ENCODE measurements around the gene VPS11.
"Not testable (repeated sequence)": the region's sequence is repeated elsewhere in the genome, so short reads cannot be mapped to it uniquely, and the experiment has no call there.

Gene VPS11

DNA sequence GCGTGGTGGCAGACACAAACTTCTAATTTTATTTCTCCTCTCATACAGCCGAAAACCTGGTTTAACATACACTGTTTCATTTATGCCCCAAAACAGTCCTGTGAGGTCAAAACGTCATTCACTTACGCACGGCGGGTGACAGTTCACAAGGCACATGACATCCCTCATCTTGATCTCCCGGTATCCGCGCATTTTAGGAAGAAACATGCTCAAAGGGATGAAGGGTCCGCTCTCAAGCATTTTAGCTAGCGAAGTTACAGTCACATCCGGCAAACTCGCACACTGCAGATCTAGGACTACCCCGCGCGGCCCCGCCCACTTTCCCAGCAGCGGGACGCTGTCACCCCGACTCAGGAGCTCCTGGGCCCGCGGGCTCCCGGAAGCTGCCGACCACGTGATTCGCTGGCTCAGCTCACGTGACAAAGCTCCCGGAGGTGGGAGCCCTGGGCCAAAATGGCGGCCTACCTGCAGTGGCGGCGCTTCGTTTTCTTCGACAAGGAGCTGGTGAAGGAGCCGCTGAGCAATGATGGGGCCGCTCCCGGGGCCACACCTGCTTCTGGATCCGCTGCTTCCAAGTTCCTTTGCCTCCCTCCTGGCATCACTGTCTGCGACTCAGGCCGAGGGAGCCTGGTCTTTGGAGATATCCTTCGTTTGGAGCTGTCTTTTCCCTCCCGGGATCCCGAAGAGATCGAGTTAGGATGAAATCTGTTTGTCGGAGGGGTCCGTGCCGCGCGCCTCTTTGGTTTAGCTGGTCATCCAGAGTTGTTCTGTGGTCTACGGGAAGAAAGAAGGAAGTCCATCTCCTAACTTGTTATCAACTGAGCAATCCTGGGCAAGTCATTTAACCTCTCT is at the start of gene VPS11:
VPS11 (plus strand) TSS at position 448 of the 852 bp plus-strand sequence; CDS start at position 454, 6 bp downstream.
- DNase-seq = peak; percentile 18 to 98 (median 92)

DNA sequence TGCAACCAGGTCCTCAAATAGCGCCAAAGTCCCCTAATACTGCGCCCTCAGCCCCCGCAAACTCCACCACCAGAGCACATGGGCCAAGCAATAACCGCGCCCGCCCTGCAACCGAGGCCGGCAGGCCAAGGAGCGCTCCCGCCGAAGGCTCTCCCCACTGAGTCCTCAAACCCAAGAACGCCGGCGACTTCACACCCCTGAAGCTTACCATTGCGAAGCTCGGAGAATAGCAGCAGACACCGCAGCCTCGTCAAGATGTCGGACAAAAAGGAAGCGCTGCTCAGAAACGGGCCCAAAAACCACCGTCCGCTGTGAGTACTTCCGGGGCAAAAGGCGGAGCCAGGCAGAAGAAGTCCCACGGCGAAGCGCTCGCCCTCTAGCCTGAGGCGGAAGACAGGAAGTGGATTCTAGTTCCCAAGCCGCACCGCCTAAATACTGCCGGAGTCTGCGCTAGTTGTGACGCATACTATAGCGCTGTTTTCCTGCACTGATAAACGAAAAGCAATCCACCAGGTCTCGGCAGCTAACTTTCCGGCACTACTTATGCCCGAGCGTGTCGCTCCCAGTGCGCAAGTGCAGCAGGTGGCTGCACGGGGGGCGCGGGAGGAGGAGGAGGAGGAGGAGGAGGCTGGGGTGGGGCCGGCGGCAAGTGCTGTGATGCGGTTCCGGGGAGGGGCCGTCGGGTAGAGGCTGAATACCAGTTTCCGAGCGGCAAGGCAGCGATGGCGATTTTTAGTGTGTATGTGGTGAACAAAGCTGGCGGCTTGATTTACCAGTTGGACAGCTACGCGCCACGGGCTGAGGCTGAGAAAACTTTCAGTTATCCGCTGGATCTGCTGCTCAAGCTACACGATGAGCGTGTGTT is 49.3 kb upstream of the VPS11 start, which contains the start of the genes RPS25 and TRAPPC4:
RPS25 (minus strand) TSS at position 270 of the 865 bp plus-strand sequence; CDS start at position 211, 59 bp downstream.
TRAPPC4 (plus strand) TSS at position 693 of the 865 bp plus-strand sequence; CDS start at position 723, 30 bp downstream.
- peak; percentile 76 to 100 (median 98) for DNase-seq

DNA sequence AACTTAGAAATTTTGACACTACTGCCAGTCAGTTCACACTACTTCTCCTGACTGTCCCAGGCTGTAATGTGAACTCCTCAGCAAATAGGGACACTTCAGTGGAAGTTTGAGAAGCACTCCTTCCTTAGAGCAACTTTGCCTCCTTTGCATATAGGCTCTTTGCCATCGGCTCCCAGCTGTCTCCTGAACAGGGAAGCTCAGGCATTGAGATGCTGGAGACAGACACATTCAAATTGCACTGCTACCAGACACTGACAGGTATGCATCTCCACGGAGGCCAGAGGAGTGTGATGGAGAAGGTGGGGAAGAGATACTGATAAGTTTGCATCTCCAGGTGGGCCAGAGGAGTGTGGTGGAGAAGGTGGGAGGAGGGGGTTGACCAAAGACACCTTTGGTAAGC is 47.6 kb upstream of the VPS11 start:
- no peak for DNase-seq

DNA sequence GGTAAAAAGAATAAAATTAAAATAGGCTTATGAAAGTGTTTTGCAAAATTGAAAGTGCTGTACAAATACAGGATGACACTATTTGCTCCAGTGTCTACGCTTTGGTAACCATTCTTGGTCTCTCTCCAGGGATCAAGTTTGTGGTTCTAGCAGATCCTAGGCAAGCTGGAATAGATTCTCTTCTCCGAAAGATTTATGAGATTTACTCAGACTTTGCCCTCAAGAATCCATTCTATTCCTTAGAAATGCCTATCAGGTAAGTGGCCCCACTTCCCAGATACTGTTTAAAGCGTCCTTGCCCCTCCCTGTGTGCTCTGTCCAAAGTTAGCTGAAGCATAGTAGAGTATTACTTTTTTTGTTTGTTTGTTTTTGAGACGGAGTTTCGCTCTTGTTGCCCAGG is 46.0 kb upstream of the VPS11 start:
- no peak for DNase-seq

DNA sequence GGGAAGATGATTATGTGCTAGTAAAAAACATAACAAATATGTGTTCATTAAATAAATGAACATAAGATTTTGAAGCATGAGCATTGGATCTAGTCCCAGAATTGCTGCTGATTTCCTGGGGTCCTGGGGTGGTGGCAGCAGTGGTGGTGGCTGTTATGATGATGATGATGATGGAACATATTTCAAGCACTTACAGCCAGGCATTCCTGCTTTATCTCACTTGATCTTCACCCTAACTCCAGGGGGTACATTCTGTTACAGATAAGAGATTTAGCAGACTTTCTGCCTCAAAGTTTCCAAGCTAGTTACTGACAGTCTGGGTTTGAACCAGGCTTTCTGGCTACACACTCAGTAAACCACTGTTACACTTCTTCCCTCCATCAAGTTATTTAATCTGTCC is 43.9 kb upstream of the VPS11 start:
- DNase-seq = no peak

DNA sequence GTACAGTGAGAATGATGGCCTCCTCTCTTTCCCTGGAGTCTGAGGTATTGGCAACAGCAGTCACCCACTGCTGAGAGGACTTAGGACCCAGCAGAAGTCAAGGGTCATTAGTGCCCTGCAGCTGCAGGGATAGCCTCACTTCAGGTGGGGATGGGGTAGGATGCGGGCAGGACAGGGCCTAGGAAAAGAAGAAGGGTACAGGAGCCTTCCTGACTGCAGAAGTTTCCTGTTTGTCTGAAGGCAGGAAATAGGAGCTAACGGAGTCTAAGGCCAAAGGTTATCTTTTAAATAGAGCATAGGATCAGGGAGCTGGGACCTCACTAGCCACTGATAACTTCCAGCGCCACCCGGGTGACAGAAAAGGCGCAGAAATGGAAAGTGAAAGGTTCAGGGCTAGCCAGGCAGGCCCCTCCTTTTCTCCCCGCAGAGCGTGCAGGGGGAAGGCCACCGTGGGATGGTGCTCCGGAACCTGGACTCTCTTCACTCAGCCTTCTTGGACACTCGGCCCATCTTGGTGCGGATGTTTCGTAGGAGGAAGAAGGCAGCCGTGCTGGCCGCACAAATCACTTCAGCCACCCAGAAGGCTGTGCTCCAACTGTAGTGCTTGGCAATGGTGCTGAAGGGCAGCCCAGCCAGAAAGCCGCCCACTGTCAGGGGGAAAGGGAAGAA is 43.1 kb upstream of the VPS11 start:
- DNase-seq = no peak

DNA sequence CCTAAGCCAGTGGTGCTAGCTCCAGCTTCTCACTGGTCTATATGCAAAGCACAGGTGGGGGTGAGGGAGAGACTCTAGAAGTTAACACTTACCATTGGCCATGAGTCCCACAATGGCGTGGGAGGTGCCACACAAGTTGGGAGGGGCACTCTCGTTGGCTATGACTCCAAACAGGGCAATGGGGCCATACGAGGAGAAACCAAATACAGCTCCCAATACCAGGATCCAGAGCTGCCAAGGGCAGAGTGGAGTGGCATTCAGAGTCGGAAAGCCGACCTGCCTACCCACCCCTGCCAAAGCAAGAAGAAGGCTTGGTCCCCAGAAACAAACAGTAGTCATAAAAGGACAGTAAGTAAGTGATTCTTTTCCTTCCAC is 42.5 kb upstream of the VPS11 start:
- DNase-seq = no peak

DNA sequence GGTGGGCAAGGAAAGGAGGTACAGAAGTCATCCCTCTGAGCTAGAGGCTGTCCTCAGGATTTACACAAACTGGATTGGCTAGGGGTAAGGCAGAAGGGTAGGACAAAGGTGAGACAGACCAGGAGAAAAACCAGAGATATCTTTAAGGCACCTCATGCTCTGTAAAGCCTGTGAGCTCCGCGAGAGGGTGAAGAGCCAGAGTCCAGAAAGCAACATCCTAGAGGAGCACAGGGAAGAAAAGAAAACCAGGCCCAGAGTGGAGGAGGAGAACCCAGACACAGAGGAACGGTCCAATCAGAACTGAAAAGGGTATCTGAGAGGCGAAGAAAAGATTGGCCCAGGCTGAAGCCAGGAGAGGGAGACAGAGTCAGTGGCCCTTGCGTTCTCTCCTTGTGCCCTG is 42.1 kb upstream of the VPS11 start:
- no peak for DNase-seq

DNA sequence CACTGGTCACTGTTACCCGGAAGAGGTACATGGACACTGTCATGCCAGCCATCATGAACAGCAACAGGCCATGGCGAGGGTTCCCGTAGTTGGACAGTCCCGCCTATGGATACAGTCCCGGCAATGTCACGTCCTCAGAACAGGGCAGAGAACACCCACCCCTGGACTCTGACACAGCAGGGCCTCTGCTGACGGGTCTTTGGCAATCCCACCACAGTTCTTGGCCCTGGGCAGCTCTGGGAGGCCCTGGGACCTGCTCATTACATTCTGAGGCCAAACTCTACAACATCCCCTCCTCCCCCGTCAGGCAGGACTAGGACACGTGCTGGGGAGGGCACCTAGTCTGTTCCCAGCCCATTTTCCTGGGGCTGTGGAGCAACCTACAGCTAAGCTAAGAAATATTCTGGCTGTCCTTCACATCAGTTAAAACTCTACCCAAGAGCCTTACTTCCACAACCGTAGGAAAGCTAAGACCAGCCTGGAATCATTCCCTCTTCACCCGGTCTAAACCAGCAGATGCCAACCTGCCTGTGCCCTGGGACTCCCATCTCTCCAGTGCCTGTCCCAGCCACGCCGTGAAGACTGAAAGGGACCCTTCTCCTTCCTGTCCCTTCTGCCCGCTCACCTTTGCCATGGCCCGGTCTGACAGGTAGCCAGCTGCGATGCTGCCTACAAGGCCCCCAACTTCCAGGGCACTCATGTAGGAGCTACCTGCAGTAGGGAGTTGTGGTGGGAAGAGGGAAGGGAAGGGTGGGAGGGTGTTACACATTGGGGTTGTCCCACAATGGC is 41.4 kb upstream of the VPS11 start:
- no peak for DNase-seq

DNA sequence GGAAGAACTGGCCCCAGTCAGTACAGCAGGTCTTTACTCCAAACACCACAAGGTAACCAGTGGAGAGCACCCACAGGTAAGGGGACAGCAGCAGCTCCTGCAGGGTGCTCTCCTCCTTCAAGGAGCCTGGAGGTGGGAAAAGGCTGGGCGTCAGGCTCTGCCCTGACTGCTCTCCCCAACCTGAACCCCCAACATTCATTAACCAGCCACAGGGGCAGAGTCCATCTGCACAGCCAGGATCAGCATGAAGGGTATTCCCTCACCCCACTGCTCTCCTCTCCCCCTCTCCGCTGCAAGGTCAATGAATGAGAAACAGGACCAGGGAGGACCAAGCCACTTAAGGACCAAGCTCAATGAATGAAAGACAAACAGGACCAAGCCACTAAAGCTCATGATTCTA is 40.6 kb upstream of the VPS11 start:
- DNase-seq = no peak

DNA sequence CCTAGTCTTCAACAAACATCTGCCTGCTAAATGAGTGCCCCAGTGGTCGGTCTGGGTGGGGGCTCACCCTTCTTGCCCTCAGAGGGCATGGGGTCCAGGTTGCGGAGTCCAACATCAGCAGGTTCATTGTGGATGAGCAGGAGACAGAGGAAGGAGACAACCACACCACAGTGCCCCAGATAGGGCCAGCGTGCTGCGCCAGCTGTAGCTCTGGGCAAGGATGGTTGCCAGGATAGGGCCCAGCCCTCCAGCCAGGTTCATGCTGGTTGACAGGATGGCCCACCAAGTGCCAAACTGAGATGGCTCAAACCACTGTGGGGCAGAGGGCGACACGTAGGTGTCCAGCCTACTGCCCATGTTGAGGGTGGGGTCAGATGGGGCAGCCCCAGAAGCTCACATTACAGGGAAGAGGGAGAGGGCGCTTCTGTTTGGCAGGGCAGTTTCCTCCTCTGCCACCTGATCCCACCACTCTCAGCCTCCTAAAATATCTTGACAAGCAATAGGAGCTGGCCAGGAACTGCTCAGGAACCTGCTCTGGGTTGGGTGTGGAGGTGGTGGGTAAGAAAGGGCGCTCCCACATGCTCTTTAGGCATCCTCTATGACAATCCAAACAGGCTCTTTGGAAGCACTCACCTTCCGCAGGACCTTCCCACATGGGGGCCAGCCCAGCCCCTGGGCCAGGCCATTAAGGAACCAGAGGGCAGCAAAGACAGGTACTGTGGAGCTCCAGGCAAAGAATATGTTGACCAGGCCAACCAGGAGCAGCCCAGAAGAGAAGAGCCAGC is 39.9 kb upstream of the VPS11 start:
- no peak for DNase-seq

DNA sequence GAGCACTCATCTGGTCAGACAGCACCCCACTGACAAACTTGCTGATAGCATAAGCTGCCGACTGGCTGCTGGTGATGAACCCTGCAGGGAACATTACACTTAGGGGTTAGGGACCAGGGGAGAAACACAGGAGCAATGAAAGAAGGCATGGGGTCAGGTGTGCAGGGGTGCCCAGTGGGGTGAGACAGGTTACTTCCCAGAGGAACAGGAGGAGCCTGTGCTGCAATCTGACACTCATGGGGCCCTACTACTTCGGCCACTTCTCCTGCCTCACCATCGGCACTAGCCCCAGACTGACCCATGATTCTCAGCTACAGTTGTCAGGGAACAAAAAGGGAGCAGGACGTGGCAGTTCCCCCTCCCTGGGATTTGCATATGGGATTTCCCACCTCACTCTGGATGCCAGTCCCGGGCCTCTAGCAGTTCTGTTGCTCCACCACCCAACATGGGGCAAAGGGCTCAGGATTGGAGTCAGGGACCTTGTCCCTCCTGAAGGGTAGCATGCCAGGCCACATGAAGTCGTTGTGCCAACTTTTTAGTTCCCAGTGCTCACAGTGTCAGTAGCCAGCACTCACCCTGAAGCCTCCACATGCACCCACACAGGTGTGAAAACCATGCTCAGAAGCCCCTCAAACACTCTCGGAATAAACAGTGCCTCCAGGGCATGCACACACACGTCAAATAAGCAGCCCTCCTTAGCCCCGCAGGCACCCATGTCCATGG is 39.1 kb upstream of the VPS11 start:
- no peak for DNase-seq

DNA sequence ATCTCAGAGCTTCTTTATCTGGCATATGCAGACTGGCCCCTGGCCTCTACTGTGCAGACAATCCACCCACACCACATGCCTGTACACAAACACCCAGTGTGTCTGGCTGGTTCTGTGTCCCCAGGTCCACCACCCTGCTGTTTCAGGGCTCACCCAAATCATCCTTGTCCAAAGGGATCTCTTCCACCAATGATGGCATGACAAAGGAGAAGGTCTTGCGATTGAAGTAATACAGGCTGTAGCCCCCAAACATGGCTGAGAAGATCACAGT is 38.6 kb upstream of the VPS11 start:
- no peak for DNase-seq

DNA sequence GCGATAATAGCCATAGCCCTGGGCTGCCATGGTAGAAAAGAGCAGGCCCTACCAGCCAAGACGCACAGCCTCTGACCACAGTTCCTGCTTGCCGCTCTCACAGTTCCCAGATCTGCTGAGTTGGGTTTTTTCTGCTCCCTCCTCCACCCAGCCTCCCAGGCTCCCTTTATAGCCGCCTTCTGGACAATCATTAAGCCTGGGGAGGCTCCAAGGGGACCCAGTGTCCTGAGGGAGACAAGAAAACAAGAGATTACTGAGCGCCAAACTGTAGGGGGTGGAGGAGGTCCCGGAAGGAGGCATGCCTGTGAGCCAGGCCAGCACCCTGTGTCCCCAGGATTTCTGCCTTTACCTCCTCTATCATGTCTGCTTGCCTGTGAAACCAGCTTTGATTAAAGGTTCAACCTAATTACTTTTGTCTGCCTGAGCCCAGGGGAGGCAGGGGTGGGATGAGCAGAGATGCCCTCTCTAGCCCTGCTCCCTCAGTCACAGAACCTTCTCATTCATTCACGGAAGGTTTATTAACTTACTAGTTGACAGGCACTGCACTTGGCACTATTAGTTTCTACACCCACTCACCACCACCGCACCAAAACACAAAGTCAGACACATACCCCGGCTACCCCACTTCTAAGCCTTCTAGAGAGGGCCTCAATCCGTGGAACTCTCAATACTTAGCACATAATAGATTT is 38.1 kb upstream of the VPS11 start:
- peak in 12 of 56 donors; percentile 6 to 38 (median 13) for DNase-seq

DNA sequence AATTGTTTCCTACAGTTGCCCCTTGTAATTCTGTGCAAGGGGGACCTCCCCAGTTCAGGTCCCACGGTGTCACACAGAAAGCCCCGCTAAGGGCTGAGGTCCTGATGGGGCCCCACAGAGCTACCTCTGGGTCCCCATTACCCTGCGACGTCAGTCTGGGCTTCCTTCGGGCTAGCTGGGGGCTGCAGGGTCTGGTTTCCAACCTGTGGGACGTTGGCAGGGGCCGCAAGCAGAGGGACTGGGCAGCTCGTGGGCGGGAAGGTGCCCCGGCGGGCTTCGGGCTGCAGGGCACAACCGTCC is 37.6 kb upstream of the VPS11 start:
- peak in 2 of 56 donors; percentile 43 to 56 for DNase-seq

DNA sequence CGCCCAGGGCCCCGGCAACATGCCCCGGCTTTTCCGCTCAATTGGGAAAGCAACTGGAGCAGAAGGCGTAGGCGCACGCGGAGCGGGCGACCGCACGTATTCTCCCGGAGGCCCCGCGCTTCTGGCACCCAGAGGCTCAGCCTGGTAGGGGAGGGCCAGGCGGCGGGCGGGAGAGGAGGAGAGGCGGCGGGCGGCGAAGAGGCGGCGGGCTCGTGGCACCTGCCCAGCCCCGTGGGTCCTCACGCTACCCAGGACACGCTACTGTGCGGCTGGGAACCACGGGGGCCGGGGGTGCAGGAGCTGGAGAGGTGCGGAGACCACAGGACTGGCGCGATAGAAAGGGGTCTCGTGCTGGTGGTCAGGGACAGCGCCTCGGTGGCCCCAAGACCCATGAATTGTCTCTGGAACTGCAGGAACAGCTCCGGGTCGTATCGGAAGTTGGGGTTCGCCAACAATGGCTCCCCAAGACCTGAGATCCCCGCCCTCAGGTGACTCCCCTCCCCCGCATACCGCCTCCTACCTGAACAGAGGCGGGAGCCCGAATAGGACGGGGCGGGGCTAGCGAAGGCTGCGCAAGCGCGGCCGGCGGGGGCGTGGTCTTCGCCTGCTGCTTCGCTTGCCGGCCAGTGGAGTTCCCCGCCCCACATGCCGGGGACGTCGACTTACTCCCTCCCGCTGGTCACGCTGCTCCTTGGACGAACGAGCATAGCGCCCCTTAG is 37.1 kb upstream of the VPS11 start, which contains the start of gene SLC37A4:
SLC37A4 (minus strand) TSS at position 549 of the 719 bp plus-strand sequence.
- peak; percentile 58 to 97 (median 93) for DNase-seq

DNA sequence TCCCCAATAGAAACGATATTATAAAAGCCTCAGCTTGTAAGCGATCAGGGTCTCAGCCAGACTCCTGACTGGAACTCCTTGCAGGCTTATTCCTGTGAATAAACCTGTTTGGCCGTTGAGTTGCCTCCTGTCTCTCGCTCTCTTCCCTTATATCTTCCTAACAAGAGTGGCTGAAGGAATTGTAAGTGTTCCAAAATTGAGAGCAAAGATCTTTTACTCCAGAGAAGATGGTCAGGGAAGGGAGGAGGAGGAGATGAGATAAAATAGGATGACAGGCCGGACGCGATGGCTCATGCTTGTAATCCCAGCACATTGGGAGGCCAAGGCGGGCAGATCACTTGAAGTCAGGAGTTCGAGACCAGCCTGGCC is 35.7 kb upstream of the VPS11 start:
- DNase-seq = no peak

DNA sequence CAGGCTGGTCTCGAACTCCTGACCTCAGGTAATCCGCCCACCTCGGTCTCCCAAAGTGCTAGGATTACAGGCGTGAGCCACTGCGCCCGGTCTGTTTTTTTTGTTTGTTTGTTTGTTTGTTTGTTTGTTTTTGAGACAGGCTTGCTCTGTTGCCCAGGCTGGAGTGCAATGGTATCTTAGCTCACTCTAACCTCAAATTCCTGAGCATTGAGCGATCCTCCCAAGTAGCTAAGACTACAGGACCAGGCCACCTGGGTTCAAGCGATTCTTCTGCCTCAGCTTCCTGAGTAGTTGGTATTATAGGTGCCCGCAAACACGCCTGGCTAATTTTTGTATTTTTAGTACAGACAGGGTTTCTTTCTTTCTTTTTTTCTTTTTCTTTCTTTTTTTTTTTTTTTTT is 34.2 kb upstream of the VPS11 start:
- not testable (repeated sequence) for DNase-seq
